ENCODE data around the gene KIF23.

DNA sequence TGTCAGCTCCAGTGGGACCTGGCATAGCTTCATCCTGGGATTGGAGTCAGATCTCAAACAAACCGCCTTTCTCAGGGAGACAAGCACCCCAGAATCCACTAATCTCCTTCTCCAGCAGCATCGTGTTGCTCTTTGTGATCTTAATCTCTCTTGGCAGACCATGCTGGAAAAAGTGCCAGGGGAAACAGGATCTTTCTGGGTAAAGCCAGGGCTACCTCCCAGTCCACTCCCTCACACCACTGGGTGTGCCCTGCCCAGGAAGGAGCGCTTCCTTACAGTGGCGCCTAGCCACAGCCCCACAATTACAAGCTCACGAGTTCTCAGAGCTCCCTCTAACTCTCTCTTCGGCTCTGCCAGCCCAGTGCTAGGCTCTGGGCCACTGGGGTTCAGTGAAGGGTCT is 70.7 kb downstream of the KIF23 start:
- TF ChIP-seq POLR2A (IDR thresholded peaks at IDR 0.05; ENCODE audit: low read length) (no peak), GATA1 (IDR thresholded peaks at IDR 0.05; ENCODE audit: low read depth, low read length) (no peak)
